Endothelial cell of umbilical vein (primary cell): ENCODE results near the gene NTMT2. TPM values are rescaled to one million over a fixed set of nuclear protein-coding genes. Genes with fewer than 3 reads are reported as not detected.

ENCODE experiments used
- BruUV-seq: library from RNA; stranded (reverse); fragments of 400-500 nt; replicated peaks from 2 replicates; lab custom pipeline; 2021; lab: Mats Ljungman, UMichigan
- CTCF ChIA-PET: fragments of 300-600, 350-600 bp; sonication (Branson Sonifier 250); formaldehyde crosslinking; loops from one replicate; lab custom pipeline; 2021; ENCODE audit warnings: antibody characterized with exemption, inconsistent platforms; lab: Charles Lee
- POLR2A ChIA-PET: fragments of 300-600, 350-600 bp; sonication (Branson Sonifier 250); formaldehyde crosslinking; loops from one replicate; lab custom pipeline; 2021; ENCODE audit warnings: antibody characterized with exemption, inconsistent platforms; lab: Charles Lee
- DNase-seq: peaks from one replicate; pipeline ENCODE4 v3.0.0-alpha.2; 2011; ENCODE audit warnings: low read depth, low spot score
- FAIRE-seq: peaks from 2 replicates; lab custom pipeline; 2011; peaks lifted over from hg19 to GRCh38; lab: Jason Lieb, UNC
- H2AFZ ChIP-seq: 2 replicates; pipeline ENCODE4 v1.6.0; 2012; ENCODE audit warnings: low read depth, low read length, control low read depth, inconsistent platforms
- H3K27ac ChIP-seq: 2 replicates; pipeline ENCODE4 v1.5.1; 2011; ENCODE audit warnings: low read depth, mild to moderate bottlenecking, control low read depth, low read length, moderate library complexity; ENCODE audit not compliant: insufficient read depth
- H3K27me3 ChIP-seq, 2 experiments: 2 replicates each; pipeline versions ENCODE4 v1.6.0 to v1.6.1; 2011; ENCODE audit warnings: low read length in 2 of 2, mixed read lengths in 1 of 2; ENCODE audit not compliant: control insufficient read depth in 2 of 2, insufficient read depth in 2 of 2
- H3K36me3 ChIP-seq, 2 experiments: 2 replicates in 1 of 2; 3 replicates in 1 of 2; pipeline ENCODE4 v1.5.1; 2011; ENCODE audit warnings: low read length in 2 of 2, mild to moderate bottlenecking in 1 of 2, moderate library complexity in 1 of 2; ENCODE audit not compliant: control insufficient read depth in 2 of 2, insufficient read depth in 2 of 2; ENCODE audit errors: extremely low read depth in 1 of 2
- H3K4me1 ChIP-seq: 3 replicates; pipeline ENCODE4 v1.5.1; 2011; ENCODE audit warnings: mild to moderate bottlenecking, low read length; ENCODE audit not compliant: control insufficient read depth, insufficient read depth; ENCODE audit errors: extremely low read depth
- H3K4me2 ChIP-seq: 2 replicates; pipeline ENCODE4 v1.6.1; 2011; ENCODE audit warnings: low read length, control low read depth, mixed read lengths; ENCODE audit not compliant: insufficient read depth
- H3K4me3 ChIP-seq, 3 experiments: fragments of 200-600 bp in 1 of 3; sonication (generic), shearing (Covaris generic) in 1 of 3; replicated peaks in 1 of 3; 2 replicates each; pipeline ENCODE4 v1.5.1; 2011 to 2016; ENCODE audit warnings: control low read depth in 3 of 3, low read length in 3 of 3, mild to moderate bottlenecking in 2 of 3, inconsistent platforms in 1 of 3, low read depth in 1 of 3, moderate library complexity in 1 of 3; ENCODE audit not compliant: insufficient read depth in 1 of 3
- H3K79me2 ChIP-seq: 2 replicates; pipeline ENCODE4 v1.6.0; 2012; ENCODE audit warnings: low read length, inconsistent platforms; ENCODE audit not compliant: control insufficient read depth, insufficient read depth
- H3K9ac ChIP-seq: replicated peaks from 2 replicates; pipeline ENCODE3; 2011; ENCODE audit warnings: low read length, control low read depth; ENCODE audit not compliant: insufficient read depth; ENCODE audit errors: extremely low read depth
- H3K9me1 ChIP-seq: replicated peaks from 3 replicates; pipeline ENCODE4 v1.6.0; 2011; ENCODE audit warnings: mild to moderate bottlenecking, low read length; ENCODE audit not compliant: control insufficient read depth, insufficient read depth; ENCODE audit errors: extremely low read depth
- H3K9me3 ChIP-seq: replicated peaks from 2 replicates; pipeline ENCODE4 v1.5.1; 2012; ENCODE audit warnings: low read length, inconsistent platforms; ENCODE audit not compliant: control insufficient read depth, insufficient read depth
- H4K20me1 ChIP-seq: replicated peaks from 2 replicates; pipeline ENCODE3; 2011; ENCODE audit warnings: mild to moderate bottlenecking, low read length; ENCODE audit not compliant: control insufficient read depth, insufficient read depth; ENCODE audit errors: extremely low read depth
- EZH2 ChIP-seq: IDR thresholded peaks from 2 replicates; pipeline ENCODE4 v1.6.1; 2012; ENCODE audit warnings: borderline replicate concordance, low read depth, mild to moderate bottlenecking, moderate library complexity, low read length, inconsistent platforms; ENCODE audit not compliant: severe bottlenecking
- FOS ChIP-seq: IDR thresholded peaks from 2 replicates; pipeline ENCODE4 v1.6.1; 2011; ENCODE audit warnings: mild to moderate bottlenecking, low read length, moderate library complexity, borderline replicate concordance; ENCODE audit not compliant: insufficient read depth
- GATA2 ChIP-seq: IDR thresholded peaks from 2 replicates; pipeline ENCODE4 v1.7.0; 2011; ENCODE audit warnings: low read depth, mild to moderate bottlenecking, moderate library complexity, mixed read lengths, low read length; ENCODE audit not compliant: insufficient read length, insufficient read depth
- JUN ChIP-seq: IDR thresholded peaks from 2 replicates; pipeline ENCODE4 v1.6.1; 2011; ENCODE audit warnings: borderline replicate concordance, low read depth; ENCODE audit not compliant: insufficient read length, insufficient read depth
- MYC ChIP-seq: IDR thresholded peaks from one replicate; pipeline ENCODE4 v1.6.1; 2011; ENCODE audit warnings: mild to moderate bottlenecking, low read depth, low read length
- POLR2A ChIP-seq: IDR thresholded peaks from 2 replicates; pipeline ENCODE4 v1.6.1; 2012; ENCODE audit warnings: low read depth, mild to moderate bottlenecking, control low read depth, low read length
- POLR2AphosphoS5 ChIP-seq: IDR thresholded peaks from 2 replicates; pipeline ENCODE4 v1.6.1; 2012; ENCODE audit warnings: low read depth, mild to moderate bottlenecking, control low read depth, low read length, moderate library complexity; ENCODE audit not compliant: insufficient read depth
- dilution Hi-C: fragments of 300-500 bp; cut with MboI; formaldehyde crosslinking; loops from one replicate; pipeline ENCODE4 v1.15.0; 2019; ENCODE audit warnings: low sequenced_read_pairs; ENCODE audit not compliant: extremely low pct_ligation_motif_present
- intact Hi-C: fragments of 100-400 bp; cut with micrococcal nuclease; formaldehyde crosslinking; loops from one replicate; pipeline ENCODE4 v1.10.0; 2022
- polyA plus RNA-seq, 4 experiments: library from polyadenylated mRNA; depleted of rRNA in 3 of 4; stranded (reverse) in 3 of 4; unstranded in 1 of 4; fragments of >200 nt; gene quantifications; 2 replicates each; pipeline versions ENCODE4 v1.2.1 to v1.2.3, GENCODE V29; 2011 to 2012; ENCODE audit warnings: missing spikeins in 1 of 4
- total RNA-seq: library from RNA; stranded (reverse); gene quantifications from 2 replicates; pipeline ENCODE4 v1.2.3, GENCODE V29; 2021
- TF ChIP-seq, protein P1 (sequence below), 2 donors: IDR thresholded peaks; 1 replicate in 1 of 2; 2 replicates in 1 of 2; pipeline ENCODE4 v1.5.1; 2011; ENCODE audit warnings: low read length in 2 of 2, mild to moderate bottlenecking in 2 of 2, moderate library complexity in 2 of 2, control low read depth in 1 of 2, inconsistent platforms in 1 of 2, low read depth in 1 of 2; ENCODE audit not compliant: insufficient read depth in 1 of 2; ENCODE audit errors: extremely low read depth in 1 of 2
- TF ChIP-seq, protein P2 (sequence below): IDR thresholded peaks from 2 replicates; pipeline ENCODE4 v1.6.1; 2011; ENCODE audit not compliant: insufficient read depth, insufficient read length

The NTMT2 gene
- total and polyA plus RNA-seq, 2 donors (not counting 3 experiments of a cell fraction or from before 2014, with no cell fraction given): not detected

DNA sequence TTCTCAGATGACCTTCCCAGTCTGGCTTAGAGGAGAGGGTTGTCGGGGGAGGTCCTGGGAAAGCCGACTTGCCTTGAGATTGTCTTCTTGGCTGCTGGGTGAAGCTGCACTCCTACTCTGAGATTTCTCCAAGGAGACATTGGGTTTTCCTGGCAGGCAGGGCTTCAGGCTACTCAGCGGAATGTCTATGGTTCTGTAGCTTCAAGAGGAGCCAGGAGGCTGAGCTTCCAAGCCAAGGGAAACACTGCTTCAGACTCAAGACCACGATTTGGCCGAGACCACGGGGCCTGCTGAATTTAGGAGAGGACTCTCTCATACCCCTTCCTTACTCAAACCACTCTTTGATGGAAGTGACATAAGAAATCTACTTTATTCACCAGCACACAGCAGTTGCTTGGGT is 67.8 kb downstream of the NTMT2 start:
- dilution Hi-C loops: no loop called here
- CTCF ChIA-PET: no interaction called here
- H3K9me1 ChIP-seq: no peaks in the 10 kb centered on the region
- H3K4me2 ChIP-seq: no peak overlapping the region
- H3K4me3 ChIP-seq: no peak overlapping the region
- no peaks in the 10 kb centered on the region for H3K4me1 ChIP-seq
- BruUV-seq: no TSS peak
- no peak overlapping the region for H3K27ac ChIP-seq
- H4K20me1 ChIP-seq: no peaks in the 10 kb centered on the region
- H3K9me3 ChIP-seq: no peaks in the 10 kb centered on the region
- intact Hi-C loops: no loop called here
- DNase-seq: no peak
- no peak for FAIRE-seq
- H3K27me3 ChIP-seq: no peaks in the 10 kb centered on the region
- H2AFZ ChIP-seq: no peak overlapping the region
- H3K79me2 ChIP-seq: no peaks in the 10 kb centered on the region
- no peaks in the 10 kb centered on the region for H3K36me3 ChIP-seq
- POLR2A ChIA-PET: no interaction called here
- TF ChIP-seq, protein P1, sequence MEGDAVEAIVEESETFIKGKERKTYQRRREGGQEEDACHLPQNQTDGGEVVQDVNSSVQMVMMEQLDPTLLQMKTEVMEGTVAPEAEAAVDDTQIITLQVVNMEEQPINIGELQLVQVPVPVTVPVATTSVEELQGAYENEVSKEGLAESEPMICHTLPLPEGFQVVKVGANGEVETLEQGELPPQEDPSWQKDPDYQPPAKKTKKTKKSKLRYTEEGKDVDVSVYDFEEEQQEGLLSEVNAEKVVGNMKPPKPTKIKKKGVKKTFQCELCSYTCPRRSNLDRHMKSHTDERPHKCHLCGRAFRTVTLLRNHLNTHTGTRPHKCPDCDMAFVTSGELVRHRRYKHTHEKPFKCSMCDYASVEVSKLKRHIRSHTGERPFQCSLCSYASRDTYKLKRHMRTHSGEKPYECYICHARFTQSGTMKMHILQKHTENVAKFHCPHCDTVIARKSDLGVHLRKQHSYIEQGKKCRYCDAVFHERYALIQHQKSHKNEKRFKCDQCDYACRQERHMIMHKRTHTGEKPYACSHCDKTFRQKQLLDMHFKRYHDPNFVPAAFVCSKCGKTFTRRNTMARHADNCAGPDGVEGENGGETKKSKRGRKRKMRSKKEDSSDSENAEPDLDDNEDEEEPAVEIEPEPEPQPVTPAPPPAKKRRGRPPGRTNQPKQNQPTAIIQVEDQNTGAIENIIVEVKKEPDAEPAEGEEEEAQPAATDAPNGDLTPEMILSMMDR (IDR thresholded peaks at IDR 0.05; ENCODE audit: extremely low read depth in 1 of 2, insufficient read depth in 1 of 2, low read depth in 1 of 2, low read length in 2 of 2): no peak
- TF ChIP-seq JUN (no peak), GATA2 (no peak), EZH2 (no peak), POLR2AphosphoS5 (no peak), FOS (no peak), POLR2A (no peak), MYC (no peak)
- TF ChIP-seq, protein P2, sequence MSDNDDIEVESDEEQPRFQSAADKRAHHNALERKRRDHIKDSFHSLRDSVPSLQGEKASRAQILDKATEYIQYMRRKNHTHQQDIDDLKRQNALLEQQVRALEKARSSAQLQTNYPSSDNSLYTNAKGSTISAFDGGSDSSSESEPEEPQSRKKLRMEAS: no peak
- H3K9ac ChIP-seq: no peak overlapping the region
